HEK293 (cell line): ENCODE results near the gene ADAMTS2.

Experiments used
- CTCF ChIA-PET: fragments of 350-600 bp; formaldehyde crosslinking; extraction: SDS; loops from one replicate; lab custom pipeline; 2021; ENCODE audit warnings: antibody characterized with exemption; lab: Yijun Ruan, JAX
- POLR2A ChIA-PET: fragments of 300-600 bp; formaldehyde crosslinking; extraction: SDS; loops from one replicate; lab custom pipeline; 2020; ENCODE audit warnings: antibody characterized with exemption, inconsistent platforms; lab: Yijun Ruan, JAX
- H3K27ac ChIP-seq: fragments of 200-500 bp; sonication (Bioruptor generic); 2 replicates; pipeline ENCODE4 v1.5.1; 2014; ENCODE audit warnings: low read depth, low read length, control low read depth, inconsistent platforms; ENCODE audit errors: extremely low read depth
- H3K36me3 ChIP-seq, 2 experiments: fragments of 200-500 bp in 1 of 2; sonication (Bioruptor generic) in 1 of 2; 1 replicate in 1 of 2; 2 replicates in 1 of 2; pipeline ENCODE4 v1.5.1; 2014 to 2017; ENCODE audit warnings: inconsistent platforms in 2 of 2, low read length in 2 of 2; ENCODE audit not compliant: control insufficient read depth in 2 of 2, insufficient read depth in 1 of 2
- H3K4me1 ChIP-seq: fragments of 200-500 bp; sonication (Bioruptor generic); 2 replicates; pipeline ENCODE4 v1.5.1; 2014; ENCODE audit warnings: mild to moderate bottlenecking, low read length, inconsistent platforms; ENCODE audit not compliant: control insufficient read depth, insufficient read depth
- H3K4me3 ChIP-seq: 2 replicates; pipeline ENCODE4 v1.5.1; 2011; ENCODE audit warnings: low read depth, mild to moderate bottlenecking, control low read depth, low read length, moderate library complexity
- H3K9me3 ChIP-seq: fragments of 200-500 bp; sonication (Bioruptor generic); 2 replicates; pipeline ENCODE4 v1.5.1; 2014; ENCODE audit warnings: low read depth, low read length, inconsistent platforms; ENCODE audit not compliant: control insufficient read depth, insufficient read depth
- GLIS1 ChIP-seq: fragments of 450-650 bp; formaldehyde crosslinking; IDR thresholded peaks from 2 replicates; pipeline ENCODE4 v1.5.1; 2016; ENCODE audit warnings: missing biosample characterization, missing genetic modification characterization
- PBX3 ChIP-seq: sonication (generic); formaldehyde crosslinking; IDR thresholded peaks from 2 replicates; pipeline ENCODE4 v1.8.1; 2022; ENCODE audit warnings: mild to moderate bottlenecking, moderate library complexity, missing genetic modification reagents
- TSHZ1 ChIP-seq: fragments of 450-650 bp; formaldehyde crosslinking; IDR thresholded peaks from 2 replicates; pipeline ENCODE4 v1.5.1; 2016; ENCODE audit warnings: missing biosample characterization, missing genetic modification characterization, borderline replicate concordance
- ZNF132 ChIP-seq: fragments of 450-650 bp; formaldehyde crosslinking; IDR thresholded peaks from 2 replicates; pipeline ENCODE4 v1.5.1; 2017; ENCODE audit warnings: missing biosample characterization, missing genetic modification characterization, borderline replicate concordance
- ZNF26 ChIP-seq: fragments of 450-650 bp; formaldehyde crosslinking; IDR thresholded peaks from 2 replicates; pipeline ENCODE4 v1.5.1; 2016; ENCODE audit warnings: missing biosample characterization, missing genetic modification characterization
- ZNF433 ChIP-seq: fragments of 450-650 bp; formaldehyde crosslinking; IDR thresholded peaks from 2 replicates; pipeline ENCODE4 v1.5.1; 2016; ENCODE audit warnings: missing biosample characterization, missing genetic modification characterization, low read depth
- ZNF488 ChIP-seq: fragments of 450-650 bp; formaldehyde crosslinking; IDR thresholded peaks from 2 replicates; pipeline ENCODE4 v1.5.1; 2016; ENCODE audit warnings: missing biosample characterization, missing genetic modification characterization
- ZNF513 ChIP-seq: fragments of 450-650 bp; IDR thresholded peaks from 2 replicates; pipeline ENCODE4 v1.5.1; 2018; ENCODE audit warnings: missing biosample characterization, missing genetic modification characterization
- ZNF518A ChIP-seq: fragments of 450-650 bp; formaldehyde crosslinking; conservative IDR thresholded peaks from 2 replicates; pipeline ENCODE4 v1.5.1; 2016; ENCODE audit warnings: low read depth, missing biosample characterization, missing genetic modification characterization
- ZNF521 ChIP-seq: fragments of 450-650 bp; formaldehyde crosslinking; IDR thresholded peaks from 2 replicates; pipeline ENCODE4 v1.5.1; 2017; ENCODE audit warnings: missing biosample characterization, mild to moderate bottlenecking, missing genetic modification characterization
- ZNF529 ChIP-seq: fragments of 450-650 bp; formaldehyde crosslinking; IDR thresholded peaks from 2 replicates; pipeline ENCODE4 v1.5.1; 2017; ENCODE audit warnings: missing genetic modification characterization, missing biosample characterization; ENCODE audit not compliant: insufficient replicate concordance
- ZNF530 ChIP-seq: fragments of 450-650 bp; formaldehyde crosslinking; IDR thresholded peaks from 2 replicates; pipeline ENCODE4 v1.5.1; 2016; ENCODE audit warnings: low read depth, missing biosample characterization, missing genetic modification characterization
- ZNF704 ChIP-seq: fragments of 450-650 bp; formaldehyde crosslinking; IDR thresholded peaks from 2 replicates; pipeline ENCODE4 v1.5.1; 2016; ENCODE audit warnings: missing biosample characterization, missing genetic modification characterization
- ZNF768 ChIP-seq: fragments of 450-650 bp; formaldehyde crosslinking; IDR thresholded peaks from 2 replicates; pipeline ENCODE4 v1.5.1; 2018; ENCODE audit warnings: missing biosample characterization, mild to moderate bottlenecking, missing genetic modification characterization
- ZNF791 ChIP-seq: fragments of 450-650 bp; formaldehyde crosslinking; IDR thresholded peaks from 2 replicates; pipeline ENCODE4 v1.5.1; 2016; ENCODE audit warnings: missing biosample characterization, missing genetic modification characterization
- ZSCAN16 ChIP-seq: fragments of 450-650 bp; formaldehyde crosslinking; IDR thresholded peaks from 2 replicates; pipeline ENCODE4 v1.5.1; 2016; ENCODE audit warnings: missing biosample characterization, missing genetic modification characterization

Gene ADAMTS2

GRCh38 chr5:179181988-179182387 is 163.3 kb downstream of the ADAMTS2 start (continued):
- TF ChIP-seq ZNF518A (tag by site-specific recombination) (no peak), ZNF791 (tag by site-specific recombination) (no peak), ZNF530 (no peak)

- no peaks in the 10 kb centered on the region for H3K4me1 ChIP-seq
- POLR2A ChIA-PET = no interaction called here
- TF ChIP-seq PBX3 (CRISPR knock-in tag) (no peak), ZNF26 (tag by site-specific recombination) (no peak), GLIS1 (tag by site-specific recombination) (0 out of 2 replicates have a peak, but pooled peaks have one; percentile 1)
- TF ChIP-seq, all 188 proteins: peak for 1
- H3K27ac ChIP-seq = no peak overlapping the region
- no peaks in the 10 kb centered on the region for H3K9me3 ChIP-seq
- CTCF ChIA-PET = no interaction called here
- no peak overlapping the region for H3K4me3 ChIP-seq
- H3K36me3 ChIP-seq = no peaks in the 10 kb centered on the region
Observed at GRCh38 chr5:179180921-179181645, 164.2 kb downstream of the ADAMTS2 start.

- CTCF ChIA-PET = no interaction called here
- Histone ChIP-seq H3K4me1 (no peaks in the 10 kb centered on the region), H3K27ac (no peak overlapping the region), H3K9me3 (no peaks in the 10 kb centered on the region), H3K36me3 (no peaks in the 10 kb centered on the region), H3K4me3 (no peak overlapping the region)
- POLR2A ChIA-PET = no interaction called here
- TF ChIP-seq ZNF132 = no peak
- no peak for TF ChIP-seq ZNF488 (tag by site-specific recombination)
- TF ChIP-seq TSHZ1 = no peak
- no peak for TF ChIP-seq ZNF433 (tag by site-specific recombination)
- TF ChIP-seq ZNF513 (tag by site-specific recombination) = no peak
- TF ChIP-seq ZNF704 (tag by site-specific recombination) = no peak
- TF ChIP-seq ZNF521 (tag by site-specific recombination) = no peak
- TF ChIP-seq ZNF768 = no peak
- TF ChIP-seq ZSCAN16 (tag by site-specific recombination) = no peak
- TF ChIP-seq ZNF529 (tag by site-specific recombination) = no peak
Observed at GRCh38 chr5:179180061-179180610, 165.1 kb downstream of the ADAMTS2 start.
